HG03066 (cell line): Measurements from ENCODE around the gene PREB.
A peak's percentile ranks its signal among the peaks of the same experiment; 100 is the strongest.
"Not testable (repeated sequence)": the region's sequence is repeated elsewhere in the genome, so short reads cannot be mapped to it uniquely, and the experiment has no call there.

Experiments
- ATAC-seq: cut with Tn5 transposase; IDR thresholded peaks from one replicate; pipeline ENCODE4 v1.9.1; 2021; ENCODE audit warnings: low read depth; ENCODE audit not compliant: unreplicated experiment

Gene PREB

GRCh38 chr2:27133905-27134780, at the start of gene PREB:
Gene PREB (minus strand): TSS chr2:27134636. CDS start chr2:27134421, 215 bp downstream.
- peak; percentile 82 for ATAC-seq

- ATAC-seq = no peak
These were observed 49.7 kb upstream of the PREB start for GRCh38 chr2:27184115-27184514.

GRCh38 chr2:27182346-27182745, 47.9 kb upstream of the PREB start:
- ATAC-seq = no peak

GRCh38 chr2:27179344-27180000, 45.0 kb upstream of the PREB start:
- no peak for ATAC-seq

- ATAC-seq = no peak
These were observed 44.0 kb upstream of the PREB start for GRCh38 chr2:27178469-27178868.

GRCh38 chr2:27177441-27178351, 43.3 kb upstream of the PREB start:
- ATAC-seq = no peak

- ATAC-seq = not testable (repeated sequence)
These were observed 41.3 kb upstream of the PREB start for GRCh38 chr2:27175781-27176180.

- no peak for ATAC-seq
These were observed 40.9 kb upstream of the PREB start for GRCh38 chr2:27175330-27175729.

GRCh38 chr2:27174638-27175037, 40.2 kb upstream of the PREB start:
- no peak for ATAC-seq

- ATAC-seq = no peak
These were observed 37.0 kb upstream of the PREB start for GRCh38 chr2:27171351-27171848.

- ATAC-seq = no peak
These were observed 36.3 kb upstream of the PREB start for GRCh38 chr2:27170581-27171337.

- no peak for ATAC-seq
These were observed 30.7 kb upstream of the PREB start for GRCh38 chr2:27164960-27165763.

GRCh38 chr2:27162151-27163121, 28.0 kb upstream of the PREB start:
- no peak for ATAC-seq

- no peak for ATAC-seq
These were observed 25.8 kb upstream of the PREB start for GRCh38 chr2:27160191-27160590.

GRCh38 chr2:27159271-27159670, 24.8 kb upstream of the PREB start:
- no peak for ATAC-seq

- ATAC-seq = no peak
These were observed 24.0 kb upstream of the PREB start for GRCh38 chr2:27158468-27158867.

- ATAC-seq = no peak
These were observed 20.7 kb upstream of the PREB start for GRCh38 chr2:27155069-27155520.

GRCh38 chr2:27154488-27154887, 20.1 kb upstream of the PREB start:
- no peak for ATAC-seq
